ENCODE data around the gene ZNF57.

DNA sequence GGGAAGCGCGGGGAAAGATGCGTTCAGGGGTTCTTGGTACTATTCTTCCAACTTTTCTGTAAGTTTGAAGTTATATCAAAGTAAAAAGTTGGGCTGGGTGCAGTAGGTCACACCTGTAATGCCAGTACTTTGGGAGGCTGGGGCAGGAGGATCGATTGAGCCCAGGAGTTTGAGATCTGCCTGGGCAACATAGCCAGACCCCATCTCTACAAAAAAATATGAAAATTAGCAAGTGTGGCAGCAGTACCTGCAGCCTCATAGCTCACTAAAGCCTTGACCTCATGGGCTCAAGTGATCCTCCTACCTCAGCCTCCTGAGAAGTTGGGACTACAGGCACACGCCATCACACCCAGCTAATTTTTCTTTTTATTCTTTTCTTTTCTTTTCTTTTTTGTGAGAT, 56.4 kb downstream of the ZNF57 start:
- TF ChIP-seq, protein P1, sequence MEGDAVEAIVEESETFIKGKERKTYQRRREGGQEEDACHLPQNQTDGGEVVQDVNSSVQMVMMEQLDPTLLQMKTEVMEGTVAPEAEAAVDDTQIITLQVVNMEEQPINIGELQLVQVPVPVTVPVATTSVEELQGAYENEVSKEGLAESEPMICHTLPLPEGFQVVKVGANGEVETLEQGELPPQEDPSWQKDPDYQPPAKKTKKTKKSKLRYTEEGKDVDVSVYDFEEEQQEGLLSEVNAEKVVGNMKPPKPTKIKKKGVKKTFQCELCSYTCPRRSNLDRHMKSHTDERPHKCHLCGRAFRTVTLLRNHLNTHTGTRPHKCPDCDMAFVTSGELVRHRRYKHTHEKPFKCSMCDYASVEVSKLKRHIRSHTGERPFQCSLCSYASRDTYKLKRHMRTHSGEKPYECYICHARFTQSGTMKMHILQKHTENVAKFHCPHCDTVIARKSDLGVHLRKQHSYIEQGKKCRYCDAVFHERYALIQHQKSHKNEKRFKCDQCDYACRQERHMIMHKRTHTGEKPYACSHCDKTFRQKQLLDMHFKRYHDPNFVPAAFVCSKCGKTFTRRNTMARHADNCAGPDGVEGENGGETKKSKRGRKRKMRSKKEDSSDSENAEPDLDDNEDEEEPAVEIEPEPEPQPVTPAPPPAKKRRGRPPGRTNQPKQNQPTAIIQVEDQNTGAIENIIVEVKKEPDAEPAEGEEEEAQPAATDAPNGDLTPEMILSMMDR (IDR thresholded peaks at IDR 0.05; ENCODE audit: low read depth, low read length, poor library complexity, severe bottlenecking) = no peak
- TF ChIP-seq EZH2phosphoT487 (IDR thresholded peaks at IDR 0.05; ENCODE audit: borderline replicate concordance, low read length) = no peak
